A549 (cell line): ENCODE data around the gene TTC21A. TPM values are rescaled to one million over a fixed set of nuclear protein-coding genes. Genes with fewer than 3 reads are reported as not detected.
A peak's percentile ranks its signal among the peaks of the same experiment; 100 is the strongest.

ENCODE experiments used
- ATAC-seq, 2 experiments: fragments of 200-7000 bp in 1 of 2; fragments of >200 bp in 1 of 2; cut with Nextera tagmentation in 1 of 2; cut with Tn5 transposase in 1 of 2; 3 replicates each; pipeline versions ENCODE4 v1.8.0 to v1.9.1; 2018 to 2020; ENCODE audit warnings: mild to moderate bottlenecking in 1 of 2, moderate library complexity in 1 of 2
- CTCF ChIA-PET: fragments of 300-600 bp; sonication (Branson Sonifier 250); formaldehyde crosslinking; extraction: SDS; loops from one replicate; lab custom pipeline; 2021; ENCODE audit warnings: antibody characterized with exemption, inconsistent platforms; lab: Yijun Ruan, JAX
- POLR2A ChIA-PET: fragments of 350-600 bp; formaldehyde crosslinking; extraction: SDS; loops from one replicate; lab custom pipeline; 2021; ENCODE audit warnings: antibody characterized with exemption, inconsistent platforms; lab: Yijun Ruan, JAX
- DNase-seq, 2 experiments: peaks; one replicate each; pipeline versions ENCODE4 v3.0.0 to v3.0.0-alpha.2; 2011 to 2016; ENCODE audit warnings: low read depth in 1 of 2, low spot score in 1 of 2
- FAIRE-seq: peaks from 2 replicates; lab custom pipeline; 2011; peaks lifted over from hg19 to GRCh38; lab: Jason Lieb, UNC
- H3K27ac ChIP-seq, 2 experiments: fragments of >200 bp; sonication (Bioruptor Twin); formaldehyde crosslinking; 3 replicates each; pipeline ENCODE4 v1.5.1; 2016 to 2017
- H3K4me1 ChIP-seq: fragments of >200 bp; sonication (Bioruptor Twin); formaldehyde crosslinking; 3 replicates; pipeline ENCODE4 v1.6.1; 2016
- H3K4me2 ChIP-seq: fragments of >200 bp; sonication (Bioruptor Twin); formaldehyde crosslinking; 3 replicates; pipeline ENCODE4 v1.6.1; 2016
- H3K4me3 ChIP-seq: fragments of >200 bp; sonication (Bioruptor Twin); formaldehyde crosslinking; 3 replicates; pipeline ENCODE4 v1.5.1; 2016
- H3K9me3 ChIP-seq: fragments of >200 bp; sonication (Bioruptor Twin); formaldehyde crosslinking; 3 replicates; pipeline ENCODE4 v1.6.1; 2016
- BHLHE40 ChIP-seq: IDR thresholded peaks from 2 replicates; pipeline ENCODE4 v1.6.1; 2012; ENCODE audit warnings: low read depth, low read length, inconsistent platforms
- CBX2 ChIP-seq: fragments of 200-600 bp; sonication (generic); IDR thresholded peaks from 2 replicates; pipeline ENCODE4 v1.6.1; 2016; ENCODE audit warnings: low read depth, mild to moderate bottlenecking, borderline replicate concordance
- CBX8 ChIP-seq: fragments of 200-600 bp; sonication (generic); IDR thresholded peaks from 2 replicates; pipeline ENCODE4 v1.6.1; 2016
- CHD2 ChIP-seq: fragments of 150-350 bp; IDR thresholded peaks from 2 replicates; pipeline ENCODE4 v1.6.1; 2014; ENCODE audit warnings: low read length; ENCODE audit not compliant: partially characterized antibody
- CHD4 ChIP-seq: fragments of 200-600 bp; sonication (generic); IDR thresholded peaks from 2 replicates; pipeline ENCODE4 v1.6.1; 2016; ENCODE audit warnings: antibody characterized with exemption, mild to moderate bottlenecking, borderline replicate concordance
- EP300 ChIP-seq, 2 experiments: fragments of >200 bp; sonication (Bioruptor Twin); formaldehyde crosslinking; IDR thresholded peaks; 2 replicates in 1 of 2; 3 replicates in 1 of 2; pipeline ENCODE4 v1.6.1; 2016 to 2017
- ESRRA ChIP-seq: fragments of 150-350 bp; IDR thresholded peaks from 2 replicates; pipeline ENCODE4 v1.6.1; 2014; ENCODE audit warnings: mild to moderate bottlenecking, low read length, borderline replicate concordance
- FOSB ChIP-seq: fragments of 250-450 bp; sonication (Bioruptor Pico); IDR thresholded peaks from 2 replicates; pipeline ENCODE4 v1.5.0; 2020; ENCODE audit warnings: mild to moderate bottlenecking, moderate library complexity
- FOXS1 ChIP-seq: fragments of 250-450 bp; sonication (Bioruptor Pico); IDR thresholded peaks from 2 replicates; pipeline ENCODE4 v1.5.0; 2020; ENCODE audit warnings: mild to moderate bottlenecking, moderate library complexity
- GATA3 ChIP-seq: IDR thresholded peaks from 2 replicates; pipeline ENCODE4 v1.6.1; 2012; ENCODE audit warnings: borderline replicate concordance
- HMGXB4 ChIP-seq: fragments of 250-450 bp; sonication (Bioruptor Pico); IDR thresholded peaks from 2 replicates; pipeline ENCODE4 v1.5.0; 2021; ENCODE audit warnings: mild to moderate bottlenecking, moderate library complexity, borderline replicate concordance
- HOXA7 ChIP-seq: fragments of 250-450 bp; sonication (Bioruptor Pico); IDR thresholded peaks from 2 replicates; pipeline ENCODE4 v1.5.0; 2020; ENCODE audit warnings: mild to moderate bottlenecking, moderate library complexity
- KDM1A ChIP-seq: fragments of 200-600 bp; sonication (generic); IDR thresholded peaks from 2 replicates; pipeline ENCODE4 v1.6.1; 2016; ENCODE audit warnings: low read depth, mild to moderate bottlenecking
- KDM5A ChIP-seq: fragments of 200-600 bp; sonication (generic); IDR thresholded peaks from 2 replicates; pipeline ENCODE4 v1.6.1; 2016; ENCODE audit warnings: antibody characterized with exemption, mild to moderate bottlenecking
- MAX ChIP-seq: IDR thresholded peaks from 2 replicates; pipeline ENCODE4 v1.6.1; 2012
- NFE2L2 ChIP-seq: fragments of 150-350 bp; conservative IDR thresholded peaks from 2 replicates; pipeline ENCODE4 v1.6.1; 2014; ENCODE audit warnings: low read length
- NR3C1 ChIP-seq: fragments of >200 bp; sonication (Bioruptor Twin); formaldehyde crosslinking; IDR thresholded peaks from 3 replicates; pipeline ENCODE4 v1.6.1; 2017
- PHF8 ChIP-seq: fragments of 200-600 bp; sonication (generic); IDR thresholded peaks from 2 replicates; pipeline ENCODE4 v1.6.1; 2016; ENCODE audit warnings: low read depth, mild to moderate bottlenecking, antibody characterized with exemption, moderate library complexity, borderline replicate concordance
- POLR2A ChIP-seq: IDR thresholded peaks from 2 replicates; pipeline ENCODE4 v1.6.1; 2012; ENCODE audit warnings: mild to moderate bottlenecking, low read length
- RARB ChIP-seq: fragments of 250-450 bp; sonication (Bioruptor Pico); IDR thresholded peaks from 2 replicates; pipeline ENCODE4 v1.8.0; 2021; ENCODE audit warnings: mild to moderate bottlenecking, moderate library complexity
- REST ChIP-seq: fragments of 200-600 bp; sonication (generic); IDR thresholded peaks from 2 replicates; pipeline ENCODE4 v1.6.1; 2016; ENCODE audit warnings: antibody characterized with exemption, mild to moderate bottlenecking, moderate library complexity
- RFX5 ChIP-seq: fragments of 450-650 bp; IDR thresholded peaks from 2 replicates; pipeline ENCODE4 v1.7.1; 2014; ENCODE audit warnings: antibody characterized with exemption, mild to moderate bottlenecking, moderate library complexity
- RNF2 ChIP-seq: fragments of 200-600 bp; sonication (generic); IDR thresholded peaks from 2 replicates; pipeline ENCODE4 v1.6.1; 2016; ENCODE audit warnings: low read depth, mild to moderate bottlenecking, antibody characterized with exemption, moderate library complexity, borderline replicate concordance
- TFCP2L1 ChIP-seq: fragments of 250-450 bp; sonication (Bioruptor Pico); IDR thresholded peaks from 2 replicates; pipeline ENCODE4 v1.5.0; 2021; ENCODE audit warnings: mild to moderate bottlenecking
- TP53 ChIP-seq: fragments of 250-450 bp; sonication (Bioruptor Pico); IDR thresholded peaks from 2 replicates; pipeline ENCODE4 v1.5.0; 2021; ENCODE audit warnings: mild to moderate bottlenecking, moderate library complexity
- USF2 ChIP-seq: fragments of 450-650 bp; IDR thresholded peaks from 2 replicates; pipeline ENCODE4 v1.6.1; 2014; ENCODE audit warnings: antibody characterized with exemption
- ZC3H11A ChIP-seq: fragments of 450-650 bp; IDR thresholded peaks from 2 replicates; pipeline ENCODE4 v1.6.1; 2014; ENCODE audit warnings: antibody characterized with exemption, mild to moderate bottlenecking
- ZNF302 ChIP-seq: fragments of 250-450 bp; sonication (Bioruptor Pico); IDR thresholded peaks from 2 replicates; pipeline ENCODE4 v1.9.0; 2021; ENCODE audit warnings: inconsistent platforms, mild to moderate bottlenecking, moderate library complexity
- WGBS: methylation state at CpG from one replicate; pipeline ENCODE4 v1.1.6; 2017; ENCODE audit errors: missing lambda C conversion rate; 5-methylcytosine and 5-hydroxymethylcytosine counted together
- polyA plus RNA-seq, 4 experiments: library from polyadenylated mRNA; depleted of rRNA in 3 of 4; stranded (reverse); fragments of >200 nt; fragmentation: RNase III in 1 of 4; extraction: RNeasy Plus Mini Kit Qiagen cat#74134 plus additional on column Dnase treatment in 1 of 4; gene quantifications; 2 replicates in 3 of 4; 3 replicates in 1 of 4; pipeline ENCODE4 v1.2.3, GENCODE V29; 2011 to 2017
- TF ChIP-seq, protein P1 (sequence below): fragments of >200 bp; sonication (Bioruptor Twin); formaldehyde crosslinking; IDR thresholded peaks from 2 replicates; pipeline ENCODE4 v1.6.1; 2016

The TTC21A gene
- polyA plus RNA-seq, 2 of the 4 experiments (the other 2 are of a cell fraction), result 1.1 to 1.4 TPM

DNA sequence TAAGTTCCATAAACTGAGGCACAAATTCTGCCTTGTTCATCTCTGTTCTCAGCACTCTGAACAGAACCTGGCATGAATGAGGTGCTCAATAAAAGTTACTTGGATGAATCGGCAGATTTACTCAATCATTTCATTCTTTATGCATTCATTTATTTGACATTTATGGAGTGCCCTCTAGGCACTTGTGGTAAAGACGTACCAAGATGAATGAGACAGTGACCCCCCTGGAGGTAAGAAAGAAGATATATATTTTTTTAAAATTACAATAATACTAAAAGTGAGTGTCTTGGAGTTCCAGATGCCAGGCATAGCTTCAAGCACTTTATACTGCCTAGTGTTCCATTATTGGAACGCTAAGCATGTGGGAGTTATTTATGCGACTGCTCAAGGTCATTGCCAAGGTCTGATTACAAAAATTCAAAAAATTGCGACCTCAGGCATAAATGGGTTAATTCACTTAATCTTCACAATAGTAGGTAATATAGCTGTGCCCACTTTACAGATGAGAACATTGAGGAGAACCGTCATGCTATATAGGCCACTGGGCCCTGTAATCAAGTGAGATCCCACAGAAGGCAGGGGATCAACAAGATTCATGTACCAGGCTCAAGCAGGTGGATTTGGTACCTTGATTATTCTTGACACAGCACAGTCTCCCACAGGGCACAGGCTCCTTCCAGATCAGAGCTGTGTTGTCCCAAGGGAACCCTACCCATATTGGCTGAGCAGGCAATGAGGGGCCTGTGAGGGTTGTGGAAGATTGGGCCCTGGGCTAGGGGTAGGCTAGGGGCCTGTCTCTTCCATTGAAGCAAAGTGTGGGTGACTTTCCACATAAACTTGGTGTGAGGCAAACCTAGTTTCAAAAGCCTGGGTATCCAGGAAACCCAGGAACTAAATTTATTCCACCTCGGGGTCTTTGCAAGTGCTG, 74.2 kb downstream of the TTC21A start:
- Histone ChIP-seq H3K27ac (peak overlapping the region; percentile 71 to 74; a peak in 4 of 6 replicates), H3K4me3 (peak overlapping the region; percentile 42)
- no peak for TF ChIP-seq CBX2
- no peak for TF ChIP-seq CHD2
- no peak for TF ChIP-seq TP53 (CRISPR knock-in tag)
- TF ChIP-seq REST, result no peak
- no peak for TF ChIP-seq POLR2A
- TF ChIP-seq FOSB (CRISPR knock-in tag), result no peak
- TF ChIP-seq PHF8, result no peak
- TF ChIP-seq USF2, result no peak
- no peak for TF ChIP-seq KDM1A
- no peak for TF ChIP-seq EP300 (IDR thresholded peaks at IDR 0.05)
- TF ChIP-seq CBX8, result no peak
- no peak for TF ChIP-seq FOXS1 (CRISPR knock-in tag)
- TF ChIP-seq RNF2, result no peak
- TF ChIP-seq, all 56 proteins: peak for 0
- no peak for ATAC-seq
- H3K9me3 ChIP-seq, result no peaks in the 10 kb centered on the region
- ChIA-PET POLR2A (no interaction called here), CTCF (interaction anchor here (1.2 to 17.2 kb wide), 3 partner anchors 15 to 104 kb away, joined by 3 to 459 read pairs (median 3); partner anchors contain the start of gene CX3CR1)
- no peak for DNase-seq
- FAIRE-seq, result no peak
- peak overlapping the region; percentile 62 for H3K4me2 ChIP-seq
- H3K4me1 ChIP-seq, result peaks cover 28% of the 10 kb centered on the region
- 66% methylated on average over 7 of the region's 7 CpGs for WGBS

DNA sequence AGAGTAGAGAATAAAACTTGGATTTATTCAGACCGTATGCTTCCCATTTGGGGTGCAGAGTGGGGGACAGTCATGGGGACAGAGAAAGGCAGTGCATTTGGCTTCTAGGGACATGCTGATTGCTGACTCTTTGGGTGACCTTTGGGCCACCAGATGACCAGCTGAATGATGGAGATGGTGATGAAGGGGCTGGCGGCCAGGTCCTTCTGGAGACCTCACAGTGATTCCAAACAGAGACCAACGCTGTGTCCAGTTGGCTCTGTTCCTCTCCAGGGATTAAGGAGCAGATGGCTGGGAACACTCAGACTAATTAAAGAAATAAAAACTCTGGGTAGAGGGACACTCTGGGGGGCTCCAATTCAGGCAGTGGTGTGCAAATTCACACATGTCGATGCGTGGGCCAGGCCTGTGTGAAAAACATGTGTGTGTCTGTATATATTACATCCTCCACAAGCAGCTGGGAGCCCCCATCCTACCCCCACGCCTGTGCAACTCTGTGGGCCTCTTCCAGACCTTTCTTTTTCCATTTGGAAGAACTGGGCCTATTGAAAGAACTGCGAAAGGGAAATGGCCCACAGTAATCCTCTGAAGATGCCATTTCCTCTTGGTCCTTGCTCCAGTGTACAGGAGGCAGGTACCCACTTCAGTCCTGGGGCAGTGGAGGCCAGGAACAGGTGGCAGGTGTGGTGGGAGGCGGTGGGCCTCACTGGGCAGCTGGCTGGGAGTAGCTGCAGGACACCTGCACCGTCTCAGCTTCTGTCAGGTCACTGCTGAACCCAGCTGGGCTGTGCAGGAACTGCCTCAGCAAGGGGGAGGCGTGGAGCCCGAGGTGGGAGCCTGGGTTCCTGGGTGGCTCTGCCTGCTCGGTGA, 76.0 kb downstream of the TTC21A start:
- ChIA-PET CTCF (interaction anchor here (0.5 to 17.2 kb wide), 5 partner anchors 35 to 118 kb away, joined by 3 to 459 read pairs (median 5); partner anchors contain the start of gene CX3CR1), POLR2A (no interaction called here)
- ATAC-seq, result no peak
- H3K4me3 ChIP-seq, result no peak overlapping the region
- DNase-seq, result no peak
- WGBS, result 80% methylated on average over 12 of the region's 12 CpGs
- no peaks in the 10 kb centered on the region for H3K9me3 ChIP-seq
- H3K4me2 ChIP-seq, result no peak overlapping the region
- peaks cover 16% of the 10 kb centered on the region; the same call in 2 of the 3 replicates for H3K4me1 ChIP-seq
- TF ChIP-seq TFCP2L1 (CRISPR knock-in tag) (no peak), HMGXB4 (CRISPR knock-in tag) (no peak), NFE2L2 (no peak), ZC3H11A (no peak), RARB (CRISPR knock-in tag) (no peak), CBX8 (no peak), NR3C1 (no peak), ZNF302 (CRISPR knock-in tag) (no peak), PHF8 (no peak), ESRRA (no peak), CBX2 (no peak), CHD4 (no peak), RFX5 (no peak), MAX (no peak), BHLHE40 (no peak), KDM5A (no peak), HOXA7 (no peak), FOSB (CRISPR knock-in tag) (no peak), GATA3 (no peak)
- TF ChIP-seq, protein P1, sequence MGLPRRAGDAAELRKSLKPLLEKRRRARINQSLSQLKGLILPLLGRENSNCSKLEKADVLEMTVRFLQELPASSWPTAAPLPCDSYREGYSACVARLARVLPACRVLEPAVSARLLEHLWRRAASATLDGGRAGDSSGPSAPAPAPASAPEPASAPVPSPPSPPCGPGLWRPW, result no peak
- H3K27ac ChIP-seq, result no peak overlapping the region
- no peak for FAIRE-seq
